ENCODE results near the gene TIGAR. TPM values are rescaled to one million over a fixed set of nuclear protein-coding genes. Genes with fewer than 3 reads are reported as not detected.
A peak's percentile ranks its signal among the peaks of the same experiment; 100 is the strongest.

The TIGAR gene
- total and polyA plus RNA-seq, 2 donors (not counting 1 experiment from before 2014, with no cell fraction given) = 2.3 to 6.6 TPM

GRCh38 chr12:4282103-4282891 lies 38.7 kb upstream of the TIGAR start:
- Mint-ChIP-seq H3K4me1 (peaks cover 16% of the 10 kb centered on the region), H3K4me3 (no peak overlapping the region), H3K27ac (peak overlapping the region; percentile 37), H3K9me3 (ENCODE audit: insufficient read depth) (no peaks in the 10 kb centered on the region), H3K27me3 (no peaks in the 10 kb centered on the region)
- DNase-seq (no peak), ATAC-seq (ENCODE audit: low read depth) (no peak)
- ChIA-PET POLR2A (no interaction called here), CTCF (no interaction called here)
- H2AFZ ChIP-seq (ENCODE audit: insufficient read depth, low read depth, low read length, poor library complexity, severe bottlenecking) = no peak overlapping the region
- intact Hi-C loops (cut with micrococcal nuclease) = no loop called here
- 94% methylated on average over 13 of the region's 16 CpGs for WGBS (ENCODE audit: insufficient coverage)
- no peaks in the 10 kb centered on the region for H3K27me3 ChIP-seq (replicated peaks in 1 of 4; ENCODE audit: control extremely low read depth in 1 of 4, control insufficient read depth in 3 of 4, insufficient read depth in 4 of 4, low read length in 3 of 4)
- H3K9me3 ChIP-seq (ENCODE audit: control extremely low read depth in 1 of 3, control insufficient read depth in 2 of 3, insufficient read depth in 1 of 3, low read length in 2 of 3) = no peaks in the 10 kb centered on the region
- no peak for TF ChIP-seq CTCF (IDR thresholded peaks at IDR 0.05)
- no peak for TF ChIP-seq EZH2 (IDR thresholded peaks at IDR 0.05; ENCODE audit: borderline replicate concordance, insufficient read depth, low read depth, low read length, poor library complexity, severe bottlenecking)
- no peak overlapping the region for H3K4me2 ChIP-seq (replicated peaks; ENCODE audit: low read depth, low read length, poor library complexity, severe bottlenecking)
- no peak overlapping the region for H3K27ac ChIP-seq (ENCODE audit: low read length in 2 of 2)
- peaks cover 3 to 89% of the 10 kb centered on the region in 2 experiments for H3K36me3 ChIP-seq (replicated peaks in 1 of 2; ENCODE audit: control extremely low read depth in 1 of 2, control insufficient read depth in 1 of 2, extremely low read depth in 1 of 2, insufficient read depth in 2 of 2, low read length in 1 of 2)
- peaks cover 6 to 8% of the 10 kb centered on the region in 2 donors for H3K4me1 ChIP-seq (ENCODE audit: control insufficient read depth in 2 of 2, insufficient read depth in 2 of 2, low read length in 2 of 2)
- H3K9ac ChIP-seq (ENCODE audit: low read length) = no peak overlapping the region
- H4K20me1 ChIP-seq (ENCODE audit: control insufficient read depth, insufficient read depth, low read length, poor library complexity, severe bottlenecking) = peaks cover 64% of the 10 kb centered on the region
- peaks cover 94% of the 10 kb centered on the region for H3K79me2 ChIP-seq (ENCODE audit: control insufficient read depth, insufficient read depth, low read length)
- no peak overlapping the region for H3K4me3 ChIP-seq (ENCODE audit: control extremely low read depth in 1 of 5, extremely low read depth in 1 of 5, insufficient read depth in 1 of 5, low read depth in 2 of 5, low read length in 4 of 5)

- intact Hi-C loops (cut with micrococcal nuclease) = no loop called here
- no peak for TF ChIP-seq CTCF (IDR thresholded peaks at IDR 0.05)
- CTCF ChIA-PET = interaction anchor here (0.7 kb wide), 1 partner anchor 175 kb away, joined by 4 read pairs; no protein-coding TSS in a partner anchor
- 92% methylated on average over 8 of the region's 12 CpGs for WGBS (ENCODE audit: insufficient coverage)
- Histone ChIP-seq H2AFZ (ENCODE audit: insufficient read depth, low read depth, low read length, poor library complexity, severe bottlenecking) (no peak overlapping the region), H3K27me3 (replicated peaks in 1 of 4; ENCODE audit: control extremely low read depth in 1 of 4, control insufficient read depth in 3 of 4, insufficient read depth in 4 of 4, low read length in 3 of 4) (no peaks in the 10 kb centered on the region), H4K20me1 (ENCODE audit: control insufficient read depth, insufficient read depth, low read length, poor library complexity, severe bottlenecking) (peaks cover 68% of the 10 kb centered on the region), H3K4me1 (ENCODE audit: control insufficient read depth in 2 of 2, insufficient read depth in 2 of 2, low read length in 2 of 2) (peaks cover 8 to 14% of the 10 kb centered on the region in 2 donors), H3K27ac (ENCODE audit: low read length in 2 of 2) (no peak overlapping the region), H3K4me2 (replicated peaks; ENCODE audit: low read depth, low read length, poor library complexity, severe bottlenecking) (no peak overlapping the region), H3K79me2 (ENCODE audit: control insufficient read depth, insufficient read depth, low read length) (peaks cover 94% of the 10 kb centered on the region), H3K36me3 (replicated peaks in 1 of 2; ENCODE audit: control extremely low read depth in 1 of 2, control insufficient read depth in 1 of 2, extremely low read depth in 1 of 2, insufficient read depth in 2 of 2, low read length in 1 of 2) (peaks cover 3 to 91% of the 10 kb centered on the region in 2 experiments), H3K4me3 (ENCODE audit: control extremely low read depth in 1 of 5, extremely low read depth in 1 of 5, insufficient read depth in 1 of 5, low read depth in 2 of 5, low read length in 4 of 5) (no peak overlapping the region), H3K9me3 (ENCODE audit: control extremely low read depth in 1 of 3, control insufficient read depth in 2 of 3, insufficient read depth in 1 of 3, low read length in 2 of 3) (no peaks in the 10 kb centered on the region), H3K9ac (ENCODE audit: low read length) (no peak overlapping the region)
- Mint-ChIP-seq H3K4me1 (peaks cover 21% of the 10 kb centered on the region), H3K4me3 (no peak overlapping the region), H3K27me3 (no peaks in the 10 kb centered on the region), H3K9me3 (ENCODE audit: insufficient read depth) (no peaks in the 10 kb centered on the region), H3K27ac (no peak overlapping the region)
- POLR2A ChIA-PET = no interaction called here
- ATAC-seq (ENCODE audit: low read depth) (no peak), DNase-seq (no peak)
Observed at GRCh38 chr12:4282892-4283511, 38.0 kb upstream of the TIGAR start.
